ENCODE data around the gene BATF.

The BATF gene

DNA sequence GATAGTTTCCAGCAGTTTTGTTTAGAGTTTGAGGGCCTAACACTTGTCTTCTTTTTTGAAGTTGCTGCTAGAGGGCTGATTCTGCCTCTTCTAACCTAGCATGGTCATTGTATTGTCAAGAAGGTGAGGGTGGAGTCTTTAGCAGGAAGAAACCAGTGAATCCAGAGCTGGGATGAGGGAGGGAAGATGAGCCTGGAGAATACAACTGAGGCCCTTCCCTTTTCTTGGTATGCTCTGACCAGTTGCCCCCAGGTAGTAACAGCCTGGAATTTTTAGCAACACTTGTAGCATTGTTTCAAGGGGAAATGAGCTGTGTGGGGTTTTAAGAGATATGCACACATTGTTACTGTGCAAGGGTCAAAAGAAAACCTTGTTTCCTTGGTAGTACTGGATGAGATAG, 65.1 kb downstream of the BATF start:
- TF ChIP-seq POLR2AphosphoS5 (IDR thresholded peaks at IDR 0.05; ENCODE audit: low read depth, low read length), result no peak
- TF ChIP-seq TAF1 (IDR thresholded peaks at IDR 0.05; ENCODE audit: borderline replicate concordance, insufficient read depth, low read length), result no peak
- TF ChIP-seq, protein P1, sequence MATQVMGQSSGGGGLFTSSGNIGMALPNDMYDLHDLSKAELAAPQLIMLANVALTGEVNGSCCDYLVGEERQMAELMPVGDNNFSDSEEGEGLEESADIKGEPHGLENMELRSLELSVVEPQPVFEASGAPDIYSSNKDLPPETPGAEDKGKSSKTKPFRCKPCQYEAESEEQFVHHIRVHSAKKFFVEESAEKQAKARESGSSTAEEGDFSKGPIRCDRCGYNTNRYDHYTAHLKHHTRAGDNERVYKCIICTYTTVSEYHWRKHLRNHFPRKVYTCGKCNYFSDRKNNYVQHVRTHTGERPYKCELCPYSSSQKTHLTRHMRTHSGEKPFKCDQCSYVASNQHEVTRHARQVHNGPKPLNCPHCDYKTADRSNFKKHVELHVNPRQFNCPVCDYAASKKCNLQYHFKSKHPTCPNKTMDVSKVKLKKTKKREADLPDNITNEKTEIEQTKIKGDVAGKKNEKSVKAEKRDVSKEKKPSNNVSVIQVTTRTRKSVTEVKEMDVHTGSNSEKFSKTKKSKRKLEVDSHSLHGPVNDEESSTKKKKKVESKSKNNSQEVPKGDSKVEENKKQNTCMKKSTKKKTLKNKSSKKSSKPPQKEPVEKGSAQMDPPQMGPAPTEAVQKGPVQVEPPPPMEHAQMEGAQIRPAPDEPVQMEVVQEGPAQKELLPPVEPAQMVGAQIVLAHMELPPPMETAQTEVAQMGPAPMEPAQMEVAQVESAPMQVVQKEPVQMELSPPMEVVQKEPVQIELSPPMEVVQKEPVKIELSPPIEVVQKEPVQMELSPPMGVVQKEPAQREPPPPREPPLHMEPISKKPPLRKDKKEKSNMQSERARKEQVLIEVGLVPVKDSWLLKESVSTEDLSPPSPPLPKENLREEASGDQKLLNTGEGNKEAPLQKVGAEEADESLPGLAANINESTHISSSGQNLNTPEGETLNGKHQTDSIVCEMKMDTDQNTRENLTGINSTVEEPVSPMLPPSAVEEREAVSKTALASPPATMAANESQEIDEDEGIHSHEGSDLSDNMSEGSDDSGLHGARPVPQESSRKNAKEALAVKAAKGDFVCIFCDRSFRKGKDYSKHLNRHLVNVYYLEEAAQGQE (IDR thresholded peaks at IDR 0.05; ENCODE audit: insufficient read depth in 1 of 2, low read depth in 2 of 2, low read length in 2 of 2), result no peak
- TF ChIP-seq SIN3A (IDR thresholded peaks at IDR 0.05; ENCODE audit: borderline replicate concordance, insufficient read depth, low read length), result no peak
- no peak for TF ChIP-seq FOXP2 (optimal IDR thresholded peaks at IDR 0.05; ENCODE audit: borderline replicate concordance, extremely low read depth, extremely low read length, insufficient read depth)

DNA sequence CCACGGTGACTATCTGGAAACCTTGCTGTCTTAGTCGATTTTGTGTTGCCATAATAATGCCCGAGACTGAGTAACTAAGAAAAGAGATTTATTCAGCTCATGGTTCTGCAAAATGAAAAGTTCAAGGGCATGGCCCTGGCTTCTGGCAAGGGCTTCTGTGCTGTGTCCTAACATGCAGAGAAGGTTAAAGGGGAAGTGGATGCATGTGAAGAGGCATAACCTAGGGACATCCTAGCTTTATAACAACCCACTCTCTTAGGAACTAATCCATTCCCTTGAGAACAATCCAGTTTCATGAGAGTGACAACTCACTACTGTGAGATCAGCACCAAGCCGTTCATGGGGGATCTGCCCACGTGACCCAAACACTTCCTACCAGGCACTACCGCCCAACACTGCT, 67.7 kb downstream of the BATF start:
- TF ChIP-seq SIN3A (IDR thresholded peaks at IDR 0.05; ENCODE audit: borderline replicate concordance, insufficient read depth, low read length), result no peak
- no peak for TF ChIP-seq TAF1 (IDR thresholded peaks at IDR 0.05; ENCODE audit: borderline replicate concordance, insufficient read depth, low read length)
- TF ChIP-seq FOXP2 (optimal IDR thresholded peaks at IDR 0.05; ENCODE audit: borderline replicate concordance, extremely low read depth, extremely low read length, insufficient read depth), result no peak
- no peak for TF ChIP-seq POLR2AphosphoS5 (IDR thresholded peaks at IDR 0.05; ENCODE audit: low read depth, low read length)
- TF ChIP-seq, protein P1 (IDR thresholded peaks at IDR 0.05; ENCODE audit: insufficient read depth in 1 of 2, low read depth in 2 of 2, low read length in 2 of 2), result no peak

DNA sequence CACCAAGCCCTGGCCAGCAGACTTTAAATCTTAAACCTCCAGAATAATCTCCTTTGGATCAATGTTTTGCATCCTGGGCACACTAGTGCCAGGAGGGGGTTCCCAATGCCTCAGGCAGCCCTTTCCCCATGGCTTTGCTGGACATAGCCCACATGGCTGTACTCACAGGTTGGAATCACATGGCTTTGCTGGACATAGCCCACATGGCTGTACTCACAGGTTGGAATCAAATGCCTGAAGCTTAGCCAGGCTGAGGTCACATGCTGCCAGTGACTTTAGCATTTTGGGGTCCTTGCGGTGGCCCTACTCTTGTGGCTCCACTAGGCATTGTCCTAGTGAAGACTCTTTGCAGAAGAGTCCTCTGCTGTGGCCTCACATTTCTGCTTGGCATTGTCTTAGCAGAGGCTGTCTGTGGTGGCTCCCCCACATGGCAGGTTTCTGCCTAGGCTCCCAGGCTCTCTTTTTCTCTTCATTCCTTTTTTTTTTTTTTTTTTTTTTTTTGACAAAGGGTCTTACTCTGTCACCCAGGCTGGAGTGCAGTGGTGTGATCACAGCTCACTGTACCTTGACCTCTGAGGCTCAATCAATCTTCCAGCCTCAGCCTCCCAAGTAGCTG, 69.2 kb downstream of the BATF start:
- TF ChIP-seq POLR2AphosphoS5 (IDR thresholded peaks at IDR 0.05; ENCODE audit: low read depth, low read length), result no peak
- TF ChIP-seq, protein P1 (IDR thresholded peaks at IDR 0.05; ENCODE audit: insufficient read depth in 1 of 2, low read depth in 2 of 2, low read length in 2 of 2), result no peak
- no peak for TF ChIP-seq FOXP2 (optimal IDR thresholded peaks at IDR 0.05; ENCODE audit: borderline replicate concordance, extremely low read depth, extremely low read length, insufficient read depth)
- no peak for TF ChIP-seq SIN3A (IDR thresholded peaks at IDR 0.05; ENCODE audit: borderline replicate concordance, insufficient read depth, low read length)
- no peak for TF ChIP-seq TAF1 (IDR thresholded peaks at IDR 0.05; ENCODE audit: borderline replicate concordance, insufficient read depth, low read length)

DNA sequence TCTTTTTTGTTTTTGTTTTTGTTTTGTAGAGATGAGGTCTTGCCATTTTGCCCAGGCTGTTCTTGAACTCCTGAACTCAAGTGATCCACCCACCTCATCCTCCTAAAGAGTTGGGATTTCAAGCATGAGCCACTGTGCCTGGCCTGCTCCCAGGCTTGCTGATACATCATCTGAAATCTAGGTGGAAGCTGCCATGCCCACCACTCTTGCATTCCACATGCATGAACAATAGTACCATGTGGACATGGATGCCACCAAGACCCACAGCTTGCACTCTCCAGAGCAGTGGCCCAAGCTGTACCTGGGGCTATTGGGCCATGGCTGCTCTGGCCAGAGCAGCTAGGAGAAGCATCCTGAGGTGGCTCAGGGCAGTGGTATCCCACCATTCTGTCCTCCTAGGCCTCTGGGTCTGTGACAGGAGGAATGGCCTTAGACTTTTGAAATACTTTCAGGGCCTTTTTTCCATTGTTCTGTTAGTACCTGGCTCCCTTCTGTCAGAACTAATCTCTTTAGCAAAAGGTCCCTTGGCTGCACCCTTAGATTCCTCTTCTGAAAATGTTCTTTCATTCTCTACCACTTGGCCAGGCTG, 69.8 kb downstream of the BATF start:
- TF ChIP-seq FOXP2 (optimal IDR thresholded peaks at IDR 0.05; ENCODE audit: borderline replicate concordance, extremely low read depth, extremely low read length, insufficient read depth) (no peak), SIN3A (IDR thresholded peaks at IDR 0.05; ENCODE audit: borderline replicate concordance, insufficient read depth, low read length) (no peak), POLR2AphosphoS5 (IDR thresholded peaks at IDR 0.05; ENCODE audit: low read depth, low read length) (no peak), TAF1 (IDR thresholded peaks at IDR 0.05; ENCODE audit: borderline replicate concordance, insufficient read depth, low read length) (no peak)
- TF ChIP-seq, protein P1 (IDR thresholded peaks at IDR 0.05; ENCODE audit: insufficient read depth in 1 of 2, low read depth in 2 of 2, low read length in 2 of 2), result no peak

Data from PFSK-1 (cell line).